ENCODE measurements around the gene KLHL10.

KLHL10 gene

GRCh38 chr17:41837761-41838538 is at the start of gene KLHL10:
Gene KLHL10, plus strand, starts transcription at chr17:41837825. Its CDS starts 108 bp downstream, at chr17:41837933.
- H3K36me3 ChIP-seq (ENCODE audit: insufficient read depth, low read length): peaks cover 2% of the 10 kb centered on the region
- peak within 1 kb of the TSS; percentile 68 to 94 for H3K4me3 ChIP-seq (ENCODE audit: low read depth in 1 of 2, low read length in 2 of 2)
- H3K4me1 ChIP-seq (ENCODE audit: insufficient read depth, low read length): peaks cover 11% of the 10 kb centered on the region
- H3K9ac ChIP-seq (ENCODE audit: low read length): peak within 1 kb of the TSS; percentile 53
- no peaks in the 10 kb centered on the region for H3K9me3 ChIP-seq (ENCODE audit: low read length)
- no peaks in the 10 kb centered on the region for H3K27me3 ChIP-seq (ENCODE audit: control insufficient read depth in 1 of 2, insufficient read depth in 2 of 2, low read length in 2 of 2)
- no peak within 1 kb of the TSS for H3K27ac ChIP-seq (ENCODE audit: low read depth, low read length)

DNA sequence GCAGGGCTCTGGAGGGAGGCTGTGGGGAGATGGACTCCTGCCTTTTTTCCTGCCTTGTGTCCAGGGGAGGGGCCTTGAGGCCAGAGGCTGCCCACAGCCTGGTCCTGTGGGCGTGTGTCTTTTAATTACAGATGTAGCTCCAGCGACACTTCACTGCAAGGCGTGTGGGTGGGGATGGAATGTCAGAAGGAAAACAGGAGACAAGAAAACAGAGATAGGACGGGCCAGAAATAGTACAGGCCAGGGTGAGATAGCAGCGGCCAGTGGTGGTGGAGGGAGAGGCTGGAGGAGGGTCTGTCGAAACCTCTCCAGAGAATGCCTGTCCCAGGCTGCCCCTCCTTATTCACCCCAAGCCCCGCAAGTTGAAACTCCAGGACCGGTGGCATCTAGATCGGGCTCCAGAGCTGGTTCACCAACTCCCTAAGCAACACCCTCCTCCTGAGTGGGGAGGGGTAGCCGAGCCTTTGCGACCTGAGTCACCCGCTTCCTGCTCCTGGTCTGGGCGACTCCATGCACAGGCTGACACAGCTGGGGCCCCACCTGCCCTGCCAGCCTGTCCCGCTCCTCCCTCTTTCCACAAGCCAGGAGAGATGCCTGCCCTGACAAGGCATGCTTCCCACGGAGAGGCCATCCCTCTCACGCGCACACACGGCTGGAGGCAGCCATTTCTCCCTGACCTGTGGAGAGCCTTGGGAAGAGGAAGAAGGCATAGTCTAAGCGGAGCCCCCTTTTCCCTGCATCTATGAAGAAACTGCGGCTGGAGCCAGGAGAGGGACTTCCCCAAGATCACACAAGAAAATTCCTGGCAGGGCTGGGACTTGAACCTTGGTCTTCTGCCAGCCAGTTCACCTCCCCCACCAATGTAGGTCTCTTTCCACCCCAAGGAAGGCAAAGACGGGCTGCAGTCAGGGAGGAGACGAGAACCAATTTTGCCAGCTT is 44.5 kb upstream of the KLHL10 start:
- no peaks in the 10 kb centered on the region for H3K4me1 ChIP-seq (ENCODE audit: insufficient read depth, low read length)

GRCh38 chr17:41793784-41794539 is 43.7 kb upstream of the KLHL10 start:
- H3K27ac ChIP-seq (ENCODE audit: low read depth, low read length): no peak overlapping the region
- no peaks in the 10 kb centered on the region for H3K27me3 ChIP-seq (ENCODE audit: control insufficient read depth in 1 of 2, insufficient read depth in 2 of 2, low read length in 2 of 2)
- H3K4me1 ChIP-seq (ENCODE audit: insufficient read depth, low read length): no peaks in the 10 kb centered on the region
- no peak overlapping the region for H3K4me3 ChIP-seq (ENCODE audit: low read depth in 1 of 2, low read length in 2 of 2)
- no peaks in the 10 kb centered on the region for H3K9me3 ChIP-seq (ENCODE audit: low read length)
- no peak overlapping the region for H3K9ac ChIP-seq (ENCODE audit: low read length)
- no peaks in the 10 kb centered on the region for H3K36me3 ChIP-seq (ENCODE audit: insufficient read depth, low read length)

More for the DNA sequence above, 44.5 kb upstream of the KLHL10 start:
- Histone ChIP-seq H3K4me3 (ENCODE audit: low read depth in 1 of 2, low read length in 2 of 2) (no peak overlapping the region), H3K27ac (ENCODE audit: low read depth, low read length) (no peak overlapping the region), H3K9ac (ENCODE audit: low read length) (no peak overlapping the region), H3K9me3 (ENCODE audit: low read length) (no peaks in the 10 kb centered on the region), H3K36me3 (ENCODE audit: insufficient read depth, low read length) (no peaks in the 10 kb centered on the region), H3K27me3 (ENCODE audit: control insufficient read depth in 1 of 2, insufficient read depth in 2 of 2, low read length in 2 of 2) (no peaks in the 10 kb centered on the region)

GRCh38 chr17:41794540-41794975 is 43.1 kb upstream of the KLHL10 start:
- no peak overlapping the region for H3K9ac ChIP-seq (ENCODE audit: low read length)
- no peak overlapping the region for H3K4me3 ChIP-seq (ENCODE audit: low read depth in 1 of 2, low read length in 2 of 2)
- H3K9me3 ChIP-seq (ENCODE audit: low read length): no peaks in the 10 kb centered on the region
- H3K27me3 ChIP-seq (ENCODE audit: control insufficient read depth in 1 of 2, insufficient read depth in 2 of 2, low read length in 2 of 2): no peaks in the 10 kb centered on the region
- H3K27ac ChIP-seq (ENCODE audit: low read depth, low read length): no peak overlapping the region
- no peaks in the 10 kb centered on the region for H3K4me1 ChIP-seq (ENCODE audit: insufficient read depth, low read length)
- no peaks in the 10 kb centered on the region for H3K36me3 ChIP-seq (ENCODE audit: insufficient read depth, low read length)

GRCh38 chr17:41796121-41796895 is 41.3 kb upstream of the KLHL10 start:
- H3K27me3 ChIP-seq (ENCODE audit: control insufficient read depth in 1 of 2, insufficient read depth in 2 of 2, low read length in 2 of 2): peaks cover 0 to 5% of the 10 kb centered on the region in 2 donors
- no peaks in the 10 kb centered on the region for H3K9me3 ChIP-seq (ENCODE audit: low read length)
- H3K4me3 ChIP-seq (ENCODE audit: low read depth in 1 of 2, low read length in 2 of 2): no peak overlapping the region
- H3K9ac ChIP-seq (ENCODE audit: low read length): no peak overlapping the region
- H3K36me3 ChIP-seq (ENCODE audit: insufficient read depth, low read length): no peaks in the 10 kb centered on the region
- no peak overlapping the region for H3K27ac ChIP-seq (ENCODE audit: low read depth, low read length)
- H3K4me1 ChIP-seq (ENCODE audit: insufficient read depth, low read length): no peaks in the 10 kb centered on the region

DNA sequence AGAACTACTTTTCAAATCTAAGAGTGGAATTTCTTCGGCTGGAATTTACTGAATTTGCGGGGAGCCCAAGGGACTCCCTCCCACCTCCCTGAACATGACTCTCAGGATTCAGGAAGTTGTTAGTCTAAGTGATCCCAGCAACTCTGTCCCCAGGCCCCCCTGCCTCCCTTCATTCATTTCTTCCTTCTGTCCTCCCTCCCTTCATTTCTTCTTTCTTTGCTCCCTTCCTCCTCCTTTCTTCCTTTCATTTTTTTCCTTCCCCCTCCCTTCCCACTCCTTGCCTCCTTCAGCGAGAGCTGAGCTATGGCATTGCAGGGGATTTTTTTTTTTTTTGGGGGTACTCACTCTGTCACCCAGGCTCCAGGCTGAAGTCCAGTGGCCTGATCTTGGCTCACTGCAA is 40.2 kb upstream of the KLHL10 start:
- Histone ChIP-seq H3K36me3 (ENCODE audit: insufficient read depth, low read length) (no peaks in the 10 kb centered on the region), H3K27me3 (ENCODE audit: control insufficient read depth in 1 of 2, insufficient read depth in 2 of 2, low read length in 2 of 2) (peaks cover 0 to 5% of the 10 kb centered on the region in 2 donors), H3K9ac (ENCODE audit: low read length) (no peak overlapping the region), H3K4me3 (ENCODE audit: low read depth in 1 of 2, low read length in 2 of 2) (no peak overlapping the region), H3K4me1 (ENCODE audit: insufficient read depth, low read length) (no peaks in the 10 kb centered on the region), H3K27ac (ENCODE audit: low read depth, low read length) (no peak overlapping the region), H3K9me3 (ENCODE audit: low read length) (no peaks in the 10 kb centered on the region)

DNA sequence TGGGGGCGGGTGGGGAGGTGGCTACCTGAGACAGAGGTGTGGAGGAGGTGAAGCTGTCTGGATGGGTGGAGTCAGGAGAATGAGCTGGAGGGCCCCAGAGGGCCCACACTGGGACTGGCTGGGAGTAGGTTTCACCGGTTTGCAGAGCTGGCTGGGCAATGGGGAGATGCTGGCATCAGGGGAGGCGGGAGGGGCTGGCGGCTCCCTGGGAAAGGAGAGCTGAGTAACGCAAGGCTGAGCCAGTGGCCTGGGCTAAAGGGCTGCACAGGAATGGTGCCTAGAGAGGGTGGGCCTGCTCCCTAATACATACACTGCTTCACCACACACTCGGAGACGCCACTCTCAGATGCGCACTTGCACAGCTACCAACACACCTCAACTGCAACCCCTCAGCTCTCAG is 38.3 kb upstream of the KLHL10 start:
- H3K36me3 ChIP-seq (ENCODE audit: insufficient read depth, low read length): no peaks in the 10 kb centered on the region
- H3K4me3 ChIP-seq (ENCODE audit: low read depth in 1 of 2, low read length in 2 of 2): no peak overlapping the region
- no peaks in the 10 kb centered on the region for H3K4me1 ChIP-seq (ENCODE audit: insufficient read depth, low read length)
- H3K27me3 ChIP-seq (ENCODE audit: control insufficient read depth in 1 of 2, insufficient read depth in 2 of 2, low read length in 2 of 2): peaks cover 0 to 5% of the 10 kb centered on the region in 2 donors
- H3K27ac ChIP-seq (ENCODE audit: low read depth, low read length): no peak overlapping the region
- H3K9me3 ChIP-seq (ENCODE audit: low read length): no peaks in the 10 kb centered on the region
- no peak overlapping the region for H3K9ac ChIP-seq (ENCODE audit: low read length)

DNA sequence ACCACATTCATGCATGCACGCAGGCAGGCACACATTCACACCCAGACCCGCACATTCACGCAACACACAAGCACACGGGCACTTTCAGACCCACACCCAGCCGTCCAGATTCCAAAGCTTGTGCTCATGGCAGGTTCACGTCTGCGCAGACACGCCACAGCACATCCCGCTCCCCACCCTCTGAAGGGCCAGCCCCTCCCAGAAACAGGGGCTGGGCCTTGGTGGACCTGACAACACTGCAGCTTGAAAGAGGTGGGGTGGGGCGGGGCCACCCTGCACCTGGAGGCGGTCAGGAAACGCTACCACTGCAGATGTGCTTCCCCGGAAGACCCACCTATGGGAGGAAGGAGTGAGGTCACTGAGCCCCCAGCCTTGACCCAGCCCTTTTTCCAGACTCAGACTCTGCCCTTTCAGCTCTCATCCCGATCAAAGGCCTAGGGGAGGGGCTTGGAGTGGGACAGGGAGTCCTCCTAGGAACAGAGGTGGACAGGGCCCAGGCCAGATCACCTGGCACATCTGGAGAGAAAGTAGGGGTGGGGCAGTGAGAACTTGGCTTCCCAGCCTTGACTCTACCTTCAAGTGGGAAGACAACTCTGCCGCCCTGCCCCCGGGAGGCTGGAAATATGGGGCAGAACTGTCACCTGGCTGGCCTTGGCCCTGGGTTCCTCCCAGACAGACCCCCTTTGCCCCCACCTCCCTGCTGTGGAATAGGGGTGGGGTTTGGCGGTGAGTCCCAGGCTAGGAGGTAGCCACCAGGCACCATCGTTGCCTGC is 36.8 kb upstream of the KLHL10 start:
- no peaks in the 10 kb centered on the region for H3K36me3 ChIP-seq (ENCODE audit: insufficient read depth, low read length)
- peaks cover 0 to 5% of the 10 kb centered on the region in 2 donors for H3K27me3 ChIP-seq (ENCODE audit: control insufficient read depth in 1 of 2, insufficient read depth in 2 of 2, low read length in 2 of 2)
- no peak overlapping the region for H3K9ac ChIP-seq (ENCODE audit: low read length)
- no peaks in the 10 kb centered on the region for H3K9me3 ChIP-seq (ENCODE audit: low read length)
- H3K27ac ChIP-seq (ENCODE audit: low read depth, low read length): no peak overlapping the region
- H3K4me3 ChIP-seq (ENCODE audit: low read depth in 1 of 2, low read length in 2 of 2): no peak overlapping the region
- H3K4me1 ChIP-seq (ENCODE audit: insufficient read depth, low read length): no peaks in the 10 kb centered on the region

- no peak overlapping the region for H3K9ac ChIP-seq (ENCODE audit: low read length)
- no peaks in the 10 kb centered on the region for H3K9me3 ChIP-seq (ENCODE audit: low read length)
- H3K36me3 ChIP-seq (ENCODE audit: insufficient read depth, low read length): no peaks in the 10 kb centered on the region
- no peak overlapping the region for H3K27ac ChIP-seq (ENCODE audit: low read depth, low read length)
- no peaks in the 10 kb centered on the region for H3K4me1 ChIP-seq (ENCODE audit: insufficient read depth, low read length)
- peaks cover 0 to 5% of the 10 kb centered on the region in 2 donors for H3K27me3 ChIP-seq (ENCODE audit: control insufficient read depth in 1 of 2, insufficient read depth in 2 of 2, low read length in 2 of 2)
- H3K4me3 ChIP-seq (ENCODE audit: low read depth in 1 of 2, low read length in 2 of 2): no peak overlapping the region
Measured at GRCh38 chr17:41801374-41802271, 36.0 kb upstream of the KLHL10 start.

Measured in muscle layer of colon (tissue), 2 donors.